CD14-positive monocyte (primary cell): ENCODE results near the gene CCDC85A. TPM values are rescaled to one million over a fixed set of nuclear protein-coding genes. Genes with fewer than 3 reads are reported as not detected.

ENCODE experiments used
- DNase-seq, 3 donors: peaks; one replicate each; pipeline ENCODE4 v3.0.0-alpha.2; 2011 to 2022
- H2AFZ ChIP-seq: 2 replicates; pipeline ENCODE4 v1.6.0; 2012; ENCODE audit warnings: mild to moderate bottlenecking, low read depth, low read length, inconsistent platforms; ENCODE audit not compliant: insufficient read depth, poor library complexity, severe bottlenecking
- H3K27ac ChIP-seq, 2 donors: 1 replicate in 1 of 2; 2 replicates in 1 of 2; pipeline ENCODE4 v1.5.1; 2012 to 2013; ENCODE audit warnings: low read length in 2 of 2, control low read depth in 1 of 2, inconsistent platforms in 1 of 2, low read depth in 1 of 2, mild to moderate bottlenecking in 1 of 2
- H3K27me3 ChIP-seq, 2 donors: one replicate each; pipeline versions ENCODE4 v1.6.0 to v1.6.1; 2011 to 2013; ENCODE audit warnings: low read length in 2 of 2; ENCODE audit not compliant: control insufficient read depth in 2 of 2, insufficient read depth in 2 of 2
- H3K36me3 ChIP-seq, 2 donors: replicated peaks in 1 of 2; 1 replicate in 1 of 2; 2 replicates in 1 of 2; pipeline versions ENCODE4 v1.5.1 to v1.6.1; 2012 to 2013; ENCODE audit warnings: low read length in 2 of 2, control low read depth in 1 of 2, inconsistent platforms in 1 of 2, mild to moderate bottlenecking in 1 of 2; ENCODE audit not compliant: insufficient read depth in 2 of 2, control insufficient read depth in 1 of 2
- H3K4me1 ChIP-seq, 2 donors: 1 replicate in 1 of 2; 2 replicates in 1 of 2; pipeline versions ENCODE4 v1.5.1 to v1.6.1; 2012 to 2013; ENCODE audit warnings: low read length in 2 of 2, control low read depth in 1 of 2, inconsistent platforms in 1 of 2, mild to moderate bottlenecking in 1 of 2, moderate library complexity in 1 of 2; ENCODE audit not compliant: insufficient read depth in 2 of 2, control insufficient read depth in 1 of 2
- H3K4me2 ChIP-seq: replicated peaks from 2 replicates; pipeline ENCODE3; 2012; ENCODE audit warnings: low read length, moderate library complexity, mild to moderate bottlenecking; ENCODE audit not compliant: poor library complexity, severe bottlenecking; ENCODE audit errors: extremely low read depth
- H3K4me3 ChIP-seq, 3 experiments: fragments of 200-600 bp in 1 of 3; sonication (generic) in 1 of 3; replicated peaks in 1 of 3; 1 replicate in 2 of 3; 2 replicates in 1 of 3; pipeline ENCODE4 v1.5.1; 2011 to 2013; ENCODE audit warnings: low read length in 3 of 3, mild to moderate bottlenecking in 3 of 3, control low read depth in 2 of 3, low read depth in 2 of 3, inconsistent platforms in 1 of 3, moderate library complexity in 1 of 3
- H3K79me2 ChIP-seq: 2 replicates; pipeline ENCODE4 v1.6.0; 2012; ENCODE audit warnings: mild to moderate bottlenecking, control low read depth, inconsistent platforms, low read length, moderate library complexity; ENCODE audit not compliant: insufficient read depth
- H3K9ac ChIP-seq: 2 replicates; pipeline ENCODE4 v1.6.0; 2017; ENCODE audit warnings: low read length, mild to moderate bottlenecking; ENCODE audit not compliant: insufficient read depth, poor library complexity, severe bottlenecking
- H3K9me3 ChIP-seq, 2 donors: replicated peaks in 1 of 2; 1 replicate in 1 of 2; 2 replicates in 1 of 2; pipeline versions ENCODE4 v1.5.1 to v1.6.1; 2012 to 2013; ENCODE audit warnings: low read length in 2 of 2, control low read depth in 1 of 2; ENCODE audit not compliant: control insufficient read depth in 1 of 2, insufficient read depth in 1 of 2
- H4K20me1 ChIP-seq: 2 replicates; pipeline ENCODE4 v1.6.0; 2012; ENCODE audit warnings: mild to moderate bottlenecking, low read length, control low read depth, moderate library complexity; ENCODE audit not compliant: insufficient read depth
- H3K27ac Mint-ChIP-seq, 7 donors: one replicate each; pipeline ENCODE4 v1.8.0; 2020; ENCODE audit warnings: mild to moderate bottlenecking in 7 of 7, mixed read lengths in 7 of 7, moderate library complexity in 6 of 7, inconsistent platforms in 2 of 7
- H3K27me3 Mint-ChIP-seq, 3 donors: one replicate each; pipeline ENCODE4 v1.8.0; 2021 to 2022; ENCODE audit warnings: low read depth in 3 of 3, mild to moderate bottlenecking in 3 of 3, mixed read lengths in 3 of 3, moderate library complexity in 3 of 3, inconsistent platforms in 1 of 3
- H3K36me3 Mint-ChIP-seq, 2 donors: one replicate each; pipeline ENCODE4 v1.8.0; 2020; ENCODE audit warnings: mixed read lengths in 2 of 2, inconsistent platforms in 1 of 2, mild to moderate bottlenecking in 1 of 2
- H3K4me1 Mint-ChIP-seq: one replicate; pipeline ENCODE4 v1.8.0; 2020; ENCODE audit warnings: mild to moderate bottlenecking, mixed read lengths
- H3K4me3 Mint-ChIP-seq, 2 donors: one replicate each; pipeline ENCODE4 v1.8.0; 2020; ENCODE audit warnings: mild to moderate bottlenecking in 2 of 2, mixed read lengths in 2 of 2, moderate library complexity in 1 of 2
- H3K9me3 Mint-ChIP-seq, 7 donors: one replicate each; pipeline ENCODE4 v1.8.0; 2020 to 2022; ENCODE audit warnings: mixed read lengths in 7 of 7, mild to moderate bottlenecking in 6 of 7, moderate library complexity in 6 of 7, inconsistent platforms in 2 of 7
- WGBS: methylation state at CpG from one replicate; pipeline ENCODE4 v1.1.5; 2013; ENCODE audit warnings: missing lambda C conversion rate; ENCODE audit not compliant: insufficient coverage; 5-methylcytosine and 5-hydroxymethylcytosine counted together
- intact Hi-C, 2 donors: fragments of 100-400 bp; cut with micrococcal nuclease; formaldehyde crosslinking; loops; one replicate each; pipeline versions ENCODE4 v1.15.0 to v1.15.1; 2023
- polyA plus RNA-seq, 3 donors: library from polyadenylated mRNA; depleted of rRNA in 1 of 3; unstranded in 2 of 3; stranded (reverse) in 1 of 3; fragments of 300-500 nt in 2 of 3; fragments of >200 nt in 1 of 3; fragmentation: Illumina TruSeq in 2 of 3; gene quantifications; 1 replicate in 2 of 3; 2 replicates in 1 of 3; pipeline ENCODE4 v1.2.3, GENCODE V29; 2012 to 2021
- TF ChIP-seq, protein P1 (sequence below): fragments of 200-600 bp; IDR thresholded peaks from one replicate; pipeline ENCODE4 v1.8.0; 2022; ENCODE audit warnings: antibody characterized with exemption, mild to moderate bottlenecking

Gene CCDC85A
- polyA plus RNA-seq, 3 donors = not detected

DNA sequence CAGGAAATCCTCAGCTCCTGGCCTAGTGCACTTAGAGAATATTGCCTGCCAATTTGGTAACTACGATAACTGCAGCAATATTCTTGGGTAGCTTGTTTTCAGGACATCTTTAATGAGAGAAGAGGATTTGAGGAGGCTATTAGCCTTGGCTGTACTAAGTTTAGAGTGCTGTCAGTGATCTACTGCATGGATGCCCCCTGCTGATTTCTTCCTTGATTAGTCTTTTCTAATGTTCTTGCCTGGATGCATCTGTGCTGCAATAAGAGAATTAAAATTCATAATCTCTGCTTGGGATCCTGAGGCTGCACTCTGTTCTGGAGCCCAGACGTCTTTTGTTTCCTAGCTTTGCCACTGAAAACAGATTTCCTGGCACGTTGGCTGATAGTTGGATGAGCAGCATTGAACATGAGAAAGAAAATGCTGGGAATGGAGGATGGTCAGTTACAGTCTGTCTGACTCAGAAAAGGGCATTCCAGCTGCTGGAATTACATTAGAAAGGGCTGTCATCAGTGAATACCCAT, 115.4 kb downstream of the CCDC85A start:
- H3K36me3 ChIP-seq = no peaks in the 10 kb centered on the region
- intact Hi-C loops = no loop called here
- 82% methylated on average over 3 of the region's 3 CpGs for WGBS
- H3K9ac ChIP-seq = no peak overlapping the region
- no peak overlapping the region for H2AFZ ChIP-seq
- H3K9me3 ChIP-seq = no peaks in the 10 kb centered on the region
- H3K27ac Mint-ChIP-seq = peak overlapping the region in 1 of 7 donors; percentile 38
- no peaks in the 10 kb centered on the region for H3K27me3 Mint-ChIP-seq
- H3K4me1 Mint-ChIP-seq = no peaks in the 10 kb centered on the region
- no peak overlapping the region for H3K4me2 ChIP-seq
- TF ChIP-seq, protein P1, sequence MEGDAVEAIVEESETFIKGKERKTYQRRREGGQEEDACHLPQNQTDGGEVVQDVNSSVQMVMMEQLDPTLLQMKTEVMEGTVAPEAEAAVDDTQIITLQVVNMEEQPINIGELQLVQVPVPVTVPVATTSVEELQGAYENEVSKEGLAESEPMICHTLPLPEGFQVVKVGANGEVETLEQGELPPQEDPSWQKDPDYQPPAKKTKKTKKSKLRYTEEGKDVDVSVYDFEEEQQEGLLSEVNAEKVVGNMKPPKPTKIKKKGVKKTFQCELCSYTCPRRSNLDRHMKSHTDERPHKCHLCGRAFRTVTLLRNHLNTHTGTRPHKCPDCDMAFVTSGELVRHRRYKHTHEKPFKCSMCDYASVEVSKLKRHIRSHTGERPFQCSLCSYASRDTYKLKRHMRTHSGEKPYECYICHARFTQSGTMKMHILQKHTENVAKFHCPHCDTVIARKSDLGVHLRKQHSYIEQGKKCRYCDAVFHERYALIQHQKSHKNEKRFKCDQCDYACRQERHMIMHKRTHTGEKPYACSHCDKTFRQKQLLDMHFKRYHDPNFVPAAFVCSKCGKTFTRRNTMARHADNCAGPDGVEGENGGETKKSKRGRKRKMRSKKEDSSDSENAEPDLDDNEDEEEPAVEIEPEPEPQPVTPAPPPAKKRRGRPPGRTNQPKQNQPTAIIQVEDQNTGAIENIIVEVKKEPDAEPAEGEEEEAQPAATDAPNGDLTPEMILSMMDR = no peak
- H4K20me1 ChIP-seq = no peaks in the 10 kb centered on the region
- peaks cover 0 to 5% (median 0%) of the 10 kb centered on the region in 7 donors for H3K9me3 Mint-ChIP-seq
- no peaks in the 10 kb centered on the region for H3K79me2 ChIP-seq
- no peak overlapping the region for H3K27ac ChIP-seq
- H3K4me3 Mint-ChIP-seq = no peak overlapping the region
- no peaks in the 10 kb centered on the region for H3K4me1 ChIP-seq
- H3K4me3 ChIP-seq = no peak overlapping the region
- no peaks in the 10 kb centered on the region for H3K36me3 Mint-ChIP-seq
- DNase-seq = no peak
- no peaks in the 10 kb centered on the region for H3K27me3 ChIP-seq

GRCh38 chr2:56309626-56310170, 125.9 kb downstream of the CCDC85A start:
- Histone ChIP-seq H3K9me3 (no peaks in the 10 kb centered on the region), H3K4me1 (no peaks in the 10 kb centered on the region), H3K27me3 (no peaks in the 10 kb centered on the region), H2AFZ (no peak overlapping the region), H3K27ac (no peak overlapping the region), H3K79me2 (no peaks in the 10 kb centered on the region), H3K9ac (no peak overlapping the region), H3K36me3 (no peaks in the 10 kb centered on the region), H3K4me3 (no peak overlapping the region), H3K4me2 (no peak overlapping the region), H4K20me1 (no peaks in the 10 kb centered on the region)
- TF ChIP-seq, protein P1 = no peak
- DNase-seq = no peak
- Mint-ChIP-seq H3K27me3 (no peaks in the 10 kb centered on the region), H3K4me1 (no peaks in the 10 kb centered on the region), H3K4me3 (no peak overlapping the region), H3K36me3 (no peaks in the 10 kb centered on the region), H3K27ac (no peak overlapping the region), H3K9me3 (peaks cover 0 to 4% (median 1%) of the 10 kb centered on the region in 7 donors)
- intact Hi-C loops = no loop called here
- 100% methylated on average over 2 of the region's 4 CpGs for WGBS
